Heart right ventricle (tissue), 16 donors: ENCODE data around the gene TSPAN11. TPM values are rescaled to one million over a fixed set of nuclear protein-coding genes. Genes with fewer than 3 reads are reported as not detected.
A peak's percentile ranks its signal among the peaks of the same experiment; 100 is the strongest.

ENCODE experiments used
- ATAC-seq, 8 donors: fragments of 200-7000 bp; cut with Tn5 transposase; one replicate each; pipeline ENCODE4 v1.9.1; 2020; ENCODE audit warnings: mild to moderate bottlenecking in 8 of 8, moderate library complexity in 8 of 8, moderate number of reproducible peaks in 1 of 8
- DNase-seq, 2 donors: peaks; one replicate each; pipeline ENCODE4 v3.0.0-alpha.2; 2020
- H3K27ac ChIP-seq, 10 donors: fragments of 200-600 bp; sonication (generic) in 2 of 10; one replicate each; pipeline versions ENCODE4 v1.5.0 to v1.8.0; 2020 to 2022; ENCODE audit warnings: mild to moderate bottlenecking in 3 of 10
- H3K27me3 ChIP-seq, 7 donors: fragments of 200-600 bp; one replicate each; pipeline ENCODE4 v1.8.0; 2021 to 2022; ENCODE audit warnings: mild to moderate bottlenecking in 2 of 7
- H3K36me3 ChIP-seq, 9 donors: fragments of 200-600 bp; sonication (generic) in 1 of 9; one replicate each; pipeline versions ENCODE4 v1.5.0 to v1.8.0; 2020 to 2022; ENCODE audit warnings: mild to moderate bottlenecking in 2 of 9
- H3K4me1 ChIP-seq, 9 donors: fragments of 200-600 bp; sonication (generic) in 1 of 9; one replicate each; pipeline versions ENCODE4 v1.5.0 to v1.8.0; 2020 to 2022; ENCODE audit warnings: mild to moderate bottlenecking in 4 of 9
- H3K4me3 ChIP-seq, 10 donors: fragments of 200-600 bp; sonication (generic) in 2 of 10; one replicate each; pipeline versions ENCODE4 v1.5.0 to v1.8.0; 2020 to 2022; ENCODE audit warnings: mild to moderate bottlenecking in 7 of 10, moderate library complexity in 2 of 10
- H3K9me3 ChIP-seq, 11 donors: fragments of 200-600 bp in 10 of 11; sonication (generic) in 2 of 11; one replicate each; pipeline versions ENCODE4 v1.5.0 to v1.8.0; 2013 to 2022; ENCODE audit warnings: mild to moderate bottlenecking in 2 of 11, control low read depth in 1 of 11, moderate library complexity in 1 of 11
- WGBS, 2 donors: extraction: QIAGEN DNeasy Blood & Tissue Kit; methylation state at CpG; one replicate each; pipeline ENCODE4 v1.1.7; 2013; ENCODE audit warnings: inconsistent platforms in 1 of 2; 5-methylcytosine and 5-hydroxymethylcytosine counted together
- intact Hi-C, 10 donors: fragments of 100-400 bp; cut with DNase I; formaldehyde crosslinking; loops; one replicate each; pipeline versions ENCODE4 v1.11.1 to v1.14.2; 2022
- polyA plus RNA-seq, 2 donors: library from polyadenylated mRNA; stranded (reverse); fragments of 200-250 nt; gene quantifications; one replicate each; pipeline ENCODE4 v1.2.3, GENCODE V29; 2013
- total RNA-seq, 10 donors: library from RNA; stranded (reverse); fragmentation: NEBNext Ultra II Directional in 3 of 10; extraction: Animal tissue kit (Norgen Biotek cat#: 25700) in 3 of 10; gene quantifications; one replicate each; pipeline versions ENCODE4 v1.2.1 to v1.2.4, GENCODE V29; 2021 to 2023
- TF ChIP-seq, protein P1 (sequence below), 9 donors: fragments of 200-600 bp; sonication (generic) in 2 of 9; IDR thresholded peaks; one replicate each; pipeline versions ENCODE4 v1.5.0 to v1.8.0; 2021 to 2022; ENCODE audit warnings: antibody characterized with exemption in 9 of 9, mild to moderate bottlenecking in 5 of 9, moderate library complexity in 1 of 9
- donor health status: Arrhythmogenic right ventricular cardiomyopathy.
- donor health status: ischemic (EF 13 %, LVEDD 7.1; RV severe dilation, severe dysfunction).
- donor health status: healthy with polysubstance abuse.
- donor health status: DM: no; HTN: yes; CAD: no.
- donor health status: DM: no; HTN: no; CAD: no.
- donor health status: ischemic (EF 25% LVEDD 6.9; RV normal size, moderate dysfunction).
- donor health status: ischemic (EF 25% LVEDD 5.7; RV mildly dilated, moderate dysfunction).
- donor health status: healthy.
- donor health status: DM: yes; HTN: yes; CAD: no.
- donor health status: Ischemic cardiomyopathy.
- donor health status: ischemic (EF 35%, LVEDD 5.7; RV mildly dilated, moderate dysfunction).
- donor health status: nonischemic (EF 11% LVEDD 7.7; RV severe dilation, severe dysfunction).
- donor health status: DM: yes; HTN: yes; CAD: no.
- donor health status: PGD.
- donor health status: ischemic (EF 29% LVEDD 5.4; RV normal size, mild dysfunction).
- donor health status: nonischemic (EF 23%, LVEDD 6.1; RV moderate dilation, normal function).

The TSPAN11 gene
- total and polyA plus RNA-seq, 12 donors = 0.60 to 2.9 (median 0.94) TPM

- TF ChIP-seq, protein P1, sequence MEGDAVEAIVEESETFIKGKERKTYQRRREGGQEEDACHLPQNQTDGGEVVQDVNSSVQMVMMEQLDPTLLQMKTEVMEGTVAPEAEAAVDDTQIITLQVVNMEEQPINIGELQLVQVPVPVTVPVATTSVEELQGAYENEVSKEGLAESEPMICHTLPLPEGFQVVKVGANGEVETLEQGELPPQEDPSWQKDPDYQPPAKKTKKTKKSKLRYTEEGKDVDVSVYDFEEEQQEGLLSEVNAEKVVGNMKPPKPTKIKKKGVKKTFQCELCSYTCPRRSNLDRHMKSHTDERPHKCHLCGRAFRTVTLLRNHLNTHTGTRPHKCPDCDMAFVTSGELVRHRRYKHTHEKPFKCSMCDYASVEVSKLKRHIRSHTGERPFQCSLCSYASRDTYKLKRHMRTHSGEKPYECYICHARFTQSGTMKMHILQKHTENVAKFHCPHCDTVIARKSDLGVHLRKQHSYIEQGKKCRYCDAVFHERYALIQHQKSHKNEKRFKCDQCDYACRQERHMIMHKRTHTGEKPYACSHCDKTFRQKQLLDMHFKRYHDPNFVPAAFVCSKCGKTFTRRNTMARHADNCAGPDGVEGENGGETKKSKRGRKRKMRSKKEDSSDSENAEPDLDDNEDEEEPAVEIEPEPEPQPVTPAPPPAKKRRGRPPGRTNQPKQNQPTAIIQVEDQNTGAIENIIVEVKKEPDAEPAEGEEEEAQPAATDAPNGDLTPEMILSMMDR (IDR thresholded peaks at IDR 0.05) = no peak
- 92 to 93% methylated on average over 7 of the region's 7 CpGs for WGBS, 2 donors
- ATAC-seq (no peak), DNase-seq (no peak)
- no peaks in the 10 kb centered on the region for H3K4me1 ChIP-seq
- H3K27ac ChIP-seq = no peak overlapping the region
- H3K36me3 ChIP-seq = no peaks in the 10 kb centered on the region
- no peaks in the 10 kb centered on the region for H3K27me3 ChIP-seq
- intact Hi-C loops = no loop called here
- H3K9me3 ChIP-seq = no peaks in the 10 kb centered on the region
- no peak overlapping the region for H3K4me3 ChIP-seq
Measured at GRCh38 chr12:31003861-31004640, 77.5 kb downstream of the TSPAN11 start.

DNA sequence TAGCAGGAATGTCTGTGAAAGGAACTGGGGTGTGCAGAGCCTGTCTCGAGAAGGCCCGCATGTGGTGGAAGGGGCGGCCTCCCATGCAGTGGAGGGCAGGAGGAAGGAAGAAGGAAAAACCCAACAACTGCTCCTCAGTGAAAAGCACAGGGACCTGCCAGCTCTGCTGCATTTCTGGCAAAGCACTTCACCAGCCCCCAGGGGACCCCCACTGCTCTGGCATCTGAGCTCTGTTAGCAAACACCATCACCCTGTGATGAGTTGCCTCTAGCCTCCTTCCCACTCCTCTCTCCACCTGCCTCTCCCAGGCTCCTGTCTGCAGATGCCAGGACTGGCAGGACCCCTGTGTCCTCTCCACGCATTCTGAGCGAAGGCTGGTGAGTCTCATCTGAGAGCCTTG is 78.1 kb downstream of the TSPAN11 start:
- ATAC-seq = no peak
- WGBS, 2 donors = 89 to 90% methylated on average over 5 of the region's 5 CpGs
- no peak for DNase-seq
- H3K27me3 ChIP-seq = no peaks in the 10 kb centered on the region
- no peaks in the 10 kb centered on the region for H3K36me3 ChIP-seq
- H3K4me1 ChIP-seq = no peaks in the 10 kb centered on the region
- TF ChIP-seq, protein P1 (IDR thresholded peaks at IDR 0.05) = no peak
- H3K4me3 ChIP-seq = no peak overlapping the region
- H3K27ac ChIP-seq = no peak overlapping the region
- intact Hi-C loops = no loop called here
- no peaks in the 10 kb centered on the region for H3K9me3 ChIP-seq

DNA sequence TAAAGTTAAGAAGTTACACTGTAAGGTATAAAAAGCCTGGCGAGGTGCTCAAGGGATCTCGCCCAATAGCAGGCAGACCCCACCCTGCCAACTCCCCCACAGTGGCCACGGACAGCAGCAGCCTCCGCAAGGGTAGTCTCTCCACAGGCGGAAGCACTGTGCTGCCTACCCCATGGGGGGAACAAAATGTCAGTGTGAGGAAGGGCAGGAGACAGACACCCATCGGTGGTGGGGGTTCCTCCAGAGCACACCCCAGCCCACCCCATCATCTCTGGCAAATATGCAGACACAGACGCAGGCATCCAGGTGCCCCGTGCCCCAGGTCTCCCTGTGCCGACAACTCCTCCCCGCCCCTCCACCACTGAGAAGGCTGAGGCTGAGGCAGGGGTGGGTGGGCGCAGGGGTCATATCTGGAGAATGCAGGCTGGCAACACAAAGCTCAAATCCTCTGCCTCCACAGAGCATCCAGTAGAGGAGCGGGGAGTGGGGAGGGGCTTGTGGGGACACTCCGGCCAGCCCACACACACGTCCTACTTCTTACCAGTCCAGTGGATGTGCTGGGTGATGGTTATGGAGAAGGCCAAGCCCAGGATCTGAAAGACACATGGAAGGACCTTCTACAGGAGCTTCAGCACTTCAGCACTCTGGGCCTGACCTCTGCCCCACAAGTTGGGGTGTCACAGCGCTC is 78.9 kb downstream of the TSPAN11 start:
- no peak overlapping the region for H3K4me3 ChIP-seq
- no peaks in the 10 kb centered on the region for H3K36me3 ChIP-seq
- no peaks in the 10 kb centered on the region for H3K4me1 ChIP-seq
- ATAC-seq (no peak), DNase-seq (no peak)
- H3K27me3 ChIP-seq = no peaks in the 10 kb centered on the region
- TF ChIP-seq, protein P1 (IDR thresholded peaks at IDR 0.05) = no peak
- no peak overlapping the region for H3K27ac ChIP-seq
- H3K9me3 ChIP-seq = no peaks in the 10 kb centered on the region
- intact Hi-C loops = no loop called here
- WGBS, 2 donors = 91 to 96% methylated on average over 15 of the region's 15 CpGs

DNA sequence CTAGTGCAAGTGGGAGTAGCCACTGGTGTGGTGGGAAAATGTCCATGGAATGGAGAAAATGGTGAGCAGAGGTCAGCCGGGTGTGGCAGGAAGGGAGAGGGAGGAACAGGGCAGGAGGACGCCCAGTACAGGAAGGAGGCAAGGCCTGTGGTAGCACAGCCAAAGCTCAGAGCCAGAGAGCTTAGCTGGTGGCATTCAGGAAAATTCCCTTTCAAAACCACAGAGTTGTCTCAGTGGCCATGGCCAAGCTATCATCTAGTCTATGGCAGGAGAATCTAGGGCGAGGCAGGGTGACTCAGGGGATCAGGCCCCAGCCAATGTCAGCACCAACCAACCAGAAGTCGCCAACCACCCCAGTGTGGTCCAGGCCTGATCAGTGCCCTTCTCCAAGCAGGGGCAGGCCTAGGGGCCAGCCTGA is 79.4 kb downstream of the TSPAN11 start:
- ATAC-seq (peak in 3 of 8 donors; percentile 26 to 46 (median 37)), DNase-seq (no peak)
- Histone ChIP-seq H3K36me3 (no peaks in the 10 kb centered on the region), H3K9me3 (no peaks in the 10 kb centered on the region), H3K27me3 (no peaks in the 10 kb centered on the region), H3K4me1 (no peaks in the 10 kb centered on the region), H3K27ac (no peak overlapping the region), H3K4me3 (no peak overlapping the region)
- TF ChIP-seq, protein P1 (IDR thresholded peaks at IDR 0.05) = no peak
- WGBS, 2 donors = 82 to 83% methylated on average over 4 of the region's 4 CpGs
- intact Hi-C loops = no loop called here
